GM23338 (cell line): ENCODE data around the gene RPA3. TPM values are rescaled to one million over a fixed set of nuclear protein-coding genes. Genes with fewer than 3 reads are reported as not detected.

ENCODE experiments used
- ATAC-seq: fragments of 200-7000 bp; cut with Tn5 transposase; 3 replicates; pipeline ENCODE4 v1.9.1; 2020
- DNase-seq: peaks from one replicate; pipeline ENCODE4 v3.0.0-alpha.2; 2015; ENCODE audit warnings: low spot score
- H2AFZ ChIP-seq: fragments of 200-600 bp; sonication (generic); 2 replicates; pipeline ENCODE4 v1.8.0; 2016; ENCODE audit warnings: antibody characterized with exemption, mild to moderate bottlenecking, moderate library complexity
- H3F3A ChIP-seq: fragments of 200-600 bp; sonication (generic); replicated peaks from 2 replicates; pipeline ENCODE4 v1.8.0; 2017; ENCODE audit warnings: antibody characterized with exemption, mixed run types, low read depth
- H3K27ac ChIP-seq: fragments of 200-600 bp; sonication (generic); 2 replicates; pipeline ENCODE4 v1.6.1; 2016; ENCODE audit warnings: low read depth
- H3K27me3 ChIP-seq: fragments of 200-600 bp; sonication (generic); 2 replicates; pipeline ENCODE4 v1.8.0; 2016; ENCODE audit warnings: mild to moderate bottlenecking, mixed run types, moderate library complexity; ENCODE audit not compliant: insufficient read depth
- H3K36me3 ChIP-seq: fragments of 200-600 bp; sonication (generic); 2 replicates; pipeline ENCODE4 v1.8.0; 2016; ENCODE audit warnings: mild to moderate bottlenecking; ENCODE audit not compliant: insufficient read depth
- H3K4me1 ChIP-seq: fragments of 200-600 bp; sonication (generic); 2 replicates; pipeline ENCODE4 v1.8.0; 2016; ENCODE audit warnings: mild to moderate bottlenecking, moderate library complexity; ENCODE audit not compliant: insufficient read depth
- H3K4me2 ChIP-seq: fragments of 200-600 bp; sonication (generic); 2 replicates; pipeline ENCODE4 v1.7.1; 2017; ENCODE audit warnings: mixed run types
- H3K4me3 ChIP-seq: fragments of 200-600 bp; sonication (generic); 2 replicates; pipeline ENCODE4 v1.6.1; 2016; ENCODE audit warnings: mixed run types
- H3K79me2 ChIP-seq: fragments of 200-600 bp; sonication (generic); replicated peaks from 2 replicates; pipeline ENCODE4 v1.8.0; 2017; ENCODE audit warnings: mild to moderate bottlenecking; ENCODE audit not compliant: insufficient read depth
- H3K9me2 ChIP-seq: fragments of 200-600 bp; sonication (generic); 2 replicates; pipeline ENCODE4 v1.8.0; 2017; ENCODE audit not compliant: insufficient read depth
- H4K20me1 ChIP-seq: fragments of 200-600 bp; sonication (generic); replicated peaks from 2 replicates; pipeline ENCODE4 v1.8.0; 2017; ENCODE audit warnings: mild to moderate bottlenecking; ENCODE audit not compliant: insufficient read depth
- H3K27ac Mint-ChIP-seq: 2 replicates; pipeline ENCODE4 v1.8.0; 2020; ENCODE audit warnings: inconsistent platforms, mild to moderate bottlenecking, moderate library complexity, mixed read lengths
- H3K27me3 Mint-ChIP-seq: 3 replicates; pipeline ENCODE4 v1.8.0; 2022; ENCODE audit warnings: low read depth, mild to moderate bottlenecking, moderate library complexity, mixed read lengths, inconsistent platforms; ENCODE audit not compliant: insufficient read depth, poor library complexity
- H3K36me3 Mint-ChIP-seq: 3 replicates; pipeline ENCODE4 v1.8.0; 2021; ENCODE audit warnings: low read depth, mild to moderate bottlenecking, inconsistent platforms, moderate library complexity, mixed read lengths
- H3K4me1 Mint-ChIP-seq: 3 replicates; pipeline ENCODE4 v1.8.0; 2020; ENCODE audit warnings: mild to moderate bottlenecking, inconsistent platforms, mixed read lengths
- H3K4me3 Mint-ChIP-seq: 3 replicates; pipeline ENCODE4 v1.8.0; 2021; ENCODE audit warnings: moderate library complexity, mild to moderate bottlenecking, inconsistent platforms, mixed read lengths
- H3K9me3 Mint-ChIP-seq: 3 replicates; pipeline ENCODE4 v1.8.0; 2020; ENCODE audit warnings: moderate library complexity, mild to moderate bottlenecking, inconsistent platforms, mixed read lengths
- JUNB ChIP-seq: IDR thresholded peaks from one replicate; pipeline ENCODE4 v1.6.1; 2016; ENCODE audit warnings: antibody characterized with exemption; ENCODE audit not compliant: unreplicated experiment
- NANOG ChIP-seq: IDR thresholded peaks from 2 replicates; pipeline ENCODE4 v1.6.1; 2016; ENCODE audit warnings: antibody characterized with exemption, borderline replicate concordance
- ZNF462 ChIP-seq: fragments of 250-450 bp; sonication (Bioruptor Pico); IDR thresholded peaks from 2 replicates; pipeline ENCODE4 v1.5.0; 2020; ENCODE audit warnings: mild to moderate bottlenecking, moderate library complexity
- polyA plus RNA-seq: library from polyadenylated mRNA; unstranded; fragments of >200 nt; fragmentation: Nextera tagmentation; extraction: Ambion mirVana; gene quantifications from 2 replicates; pipeline ENCODE4 v1.2.1, GENCODE V29; 2016
- total RNA-seq: library from RNA; depleted of rRNA; stranded (reverse); fragments of >200 nt; shearing (Covaris generic); gene quantifications from 2 replicates; pipeline ENCODE4 v1.2.3, GENCODE V29; 2014

RPA3 gene
- total and polyA plus RNA-seq, 2 experiments from 2014 or later = 74.9 to 287 TPM

- peaks cover 5% of the 10 kb centered on the region; the same call in 2 of the 3 replicates for H3K4me1 Mint-ChIP-seq
- Histone ChIP-seq H3K27ac (no peak overlapping the region), H2AFZ (no peak overlapping the region), H3K9me2 (no peaks in the 10 kb centered on the region), H3K36me3 (no peaks in the 10 kb centered on the region), H3K79me2 (no peaks in the 10 kb centered on the region), H3F3A (no peaks in the 10 kb centered on the region), H3K27me3 (no peaks in the 10 kb centered on the region), H3K4me1 (peaks cover 7% of the 10 kb centered on the region; the same call in 1 of the 2 replicates), H3K4me2 (no peak overlapping the region), H3K4me3 (no peak overlapping the region), H4K20me1 (no peaks in the 10 kb centered on the region)
- ATAC-seq (no peak), DNase-seq (no peak)
- H3K9me3 Mint-ChIP-seq = no peaks in the 10 kb centered on the region
- H3K27me3 Mint-ChIP-seq = no peaks in the 10 kb centered on the region
- no peak overlapping the region for H3K27ac Mint-ChIP-seq
- H3K36me3 Mint-ChIP-seq = no peaks in the 10 kb centered on the region
- no peak for TF ChIP-seq ZNF462
- no peak for TF ChIP-seq NANOG
- H3K4me3 Mint-ChIP-seq = no peak overlapping the region
Measured at GRCh38 chr7:7761974-7762779, 43.8 kb upstream of the RPA3 start.

- peaks cover 7% of the 10 kb centered on the region; the same call in 2 of the 3 replicates for H3K4me1 Mint-ChIP-seq
- no peak for ATAC-seq
- H3K4me2 ChIP-seq = no peak overlapping the region
- TF ChIP-seq JUNB = no peak
- TF ChIP-seq ZNF462 = no peak
- TF ChIP-seq NANOG = no peak
Measured at GRCh38 chr7:7761340-7761973, 43.0 kb upstream of the RPA3 start.

More at GRCh38 chr7:7761340-7761973, 43.0 kb upstream of the RPA3 start:
- no peaks in the 10 kb centered on the region for H3K27me3 ChIP-seq
- no peaks in the 10 kb centered on the region for H3F3A ChIP-seq
- peaks cover 10% of the 10 kb centered on the region; the same call in 1 of the 2 replicates for H3K4me1 ChIP-seq
- H3K36me3 ChIP-seq = no peaks in the 10 kb centered on the region
- no peak overlapping the region for H2AFZ ChIP-seq
- Mint-ChIP-seq H3K27me3 (no peaks in the 10 kb centered on the region), H3K4me3 (no peak overlapping the region), H3K9me3 (no peaks in the 10 kb centered on the region), H3K36me3 (no peaks in the 10 kb centered on the region), H3K27ac (no peak overlapping the region)
- no peak overlapping the region for H3K27ac ChIP-seq
- no peaks in the 10 kb centered on the region for H4K20me1 ChIP-seq
- no peaks in the 10 kb centered on the region for H3K79me2 ChIP-seq
- no peaks in the 10 kb centered on the region for H3K9me2 ChIP-seq
- H3K4me3 ChIP-seq = no peak overlapping the region
- no peak for DNase-seq
